OCI-LY7 (cell line): ENCODE data around the gene LGR6. TPM values are rescaled to one million over a fixed set of nuclear protein-coding genes. Genes with fewer than 3 reads are reported as not detected.

Experiments used
- BruUV-seq: library from RNA; stranded (reverse); fragments of 400-500 nt; replicated peaks from 2 replicates; lab custom pipeline; 2021; lab: Mats Ljungman, UMichigan
- CTCF ChIA-PET: fragments of 300-600 bp; sonication (Branson Sonifier 250); formaldehyde crosslinking; loops from one replicate; lab custom pipeline; 2022; ENCODE audit warnings: antibody characterized with exemption; ENCODE audit not compliant: unreplicated experiment; lab: Charles Lee
- POLR2A ChIA-PET: fragments of 300-600 bp; sonication (Branson Sonifier 250); formaldehyde crosslinking; loops from one replicate; lab custom pipeline; 2022; ENCODE audit warnings: antibody characterized with exemption; lab: Charles Lee
- DNase-seq: peaks from one replicate; pipeline ENCODE4 v3.0.0-alpha.2; 2015; ENCODE audit warnings: low spot score
- H2AFZ ChIP-seq: fragments of 200-600 bp; sonication (generic), shearing (Covaris generic); 2 replicates; pipeline ENCODE4 v1.6.1; 2014; ENCODE audit warnings: mild to moderate bottlenecking, antibody characterized with exemption, low read length, moderate library complexity
- H3K27ac ChIP-seq: fragments of 200-600 bp; sonication (generic); 2 replicates; pipeline ENCODE4 v1.5.1; 2014; ENCODE audit warnings: mixed run types, low read depth, mild to moderate bottlenecking, moderate library complexity, low read length, inconsistent platforms; ENCODE audit not compliant: poor library complexity, severe bottlenecking
- H3K36me3 ChIP-seq: fragments of 200-600 bp; sonication (generic); 2 replicates; pipeline ENCODE4 v1.6.1; 2014; ENCODE audit warnings: mild to moderate bottlenecking, antibody characterized with exemption, low read length, moderate library complexity, mixed read lengths; ENCODE audit not compliant: insufficient read depth
- H3K4me1 ChIP-seq: fragments of 200-600 bp; sonication (generic); 2 replicates; pipeline ENCODE4 v1.5.1; 2014; ENCODE audit warnings: mild to moderate bottlenecking, low read length; ENCODE audit not compliant: insufficient read depth, poor library complexity, severe bottlenecking
- H3K4me2 ChIP-seq: fragments of 200-600 bp; sonication (generic); 2 replicates; pipeline ENCODE4 v1.6.1; 2014; ENCODE audit warnings: mild to moderate bottlenecking, low read length
- H3K4me3 ChIP-seq: fragments of 200-600 bp; sonication (generic); 2 replicates; pipeline ENCODE4 v1.5.1; 2014; ENCODE audit warnings: mild to moderate bottlenecking, low read depth, low read length; ENCODE audit not compliant: poor library complexity, severe bottlenecking
- H3K79me2 ChIP-seq: fragments of 200-600 bp; sonication (generic); 2 replicates; pipeline ENCODE4 v1.6.1; 2016; ENCODE audit warnings: low read depth, mild to moderate bottlenecking, low read length, moderate library complexity, mixed read lengths; ENCODE audit not compliant: insufficient read depth
- H3K9me2 ChIP-seq: fragments of 200-600 bp; sonication (generic); 2 replicates; pipeline ENCODE4 v1.6.1; 2016; ENCODE audit warnings: mild to moderate bottlenecking, low read length, mixed read lengths; ENCODE audit not compliant: insufficient read depth
- H3K9me3 ChIP-seq: fragments of 200-600 bp; sonication (generic); 2 replicates; pipeline ENCODE4 v1.6.1; 2014; ENCODE audit warnings: mild to moderate bottlenecking, mixed run types, low read length, mixed read lengths
- H4K20me1 ChIP-seq: fragments of 200-600 bp; sonication (generic); 2 replicates; pipeline ENCODE4 v1.6.1; 2014; ENCODE audit warnings: mild to moderate bottlenecking, antibody characterized with exemption, low read length, moderate library complexity, mixed read lengths; ENCODE audit not compliant: insufficient read depth
- CTCF ChIP-seq: fragments of 200-600 bp; sonication (generic); conservative IDR thresholded peaks from 2 replicates; pipeline ENCODE4 v1.5.1; 2014; ENCODE audit warnings: mild to moderate bottlenecking, antibody characterized with exemption, low read length, moderate library complexity, mixed read lengths
- EZH2phosphoT487 ChIP-seq: fragments of 200-600 bp; sonication (generic); IDR thresholded peaks from 2 replicates; pipeline ENCODE4 v1.6.1; 2018; ENCODE audit warnings: low read depth, borderline replicate concordance, mild to moderate bottlenecking, mixed run types, antibody characterized with exemption, low read length, moderate library complexity, mixed read lengths
- intact Hi-C: fragments of 100-400 bp; cut with micrococcal nuclease; formaldehyde crosslinking; loops from one replicate; pipeline ENCODE4 v1.10.0; 2022; ENCODE audit not compliant: unreplicated experiment
- total RNA-seq, 2 experiments: library from RNA; depleted of rRNA in 1 of 2; stranded (reverse); fragments of >200 nt in 1 of 2; shearing (Covaris generic) in 1 of 2; gene quantifications; 2 replicates each; pipeline ENCODE4 v1.2.3, GENCODE V29; 2014 to 2022

Gene LGR6
- total RNA-seq, 2 experiments from 2014 or later: not detected

- TF ChIP-seq EZH2phosphoT487 (no peak), CTCF (no peak)
- Histone ChIP-seq H3K36me3 (no peaks in the 10 kb centered on the region), H3K4me2 (no peak overlapping the region), H3K4me1 (no peaks in the 10 kb centered on the region), H3K79me2 (no peaks in the 10 kb centered on the region), H4K20me1 (no peaks in the 10 kb centered on the region), H3K27ac (no peak overlapping the region), H3K9me2 (no peaks in the 10 kb centered on the region), H3K9me3 (no peaks in the 10 kb centered on the region), H2AFZ (no peak overlapping the region), H3K4me3 (no peak overlapping the region)
- no TSS peak for BruUV-seq
- CTCF ChIA-PET: no interaction called here
- intact Hi-C loops: no loop called here
- DNase-seq: no peak
- POLR2A ChIA-PET: interaction anchor here (0.6 kb wide), 1 partner anchor 341 kb away, joined by 6 read pairs; no protein-coding TSS in a partner anchor
These were observed 20.7 kb downstream of the LGR6 start for GRCh38 chr1:202214089-202214843.

- no peak overlapping the region for H3K4me2 ChIP-seq
- no TSS peak for BruUV-seq
- H3K9me3 ChIP-seq: no peaks in the 10 kb centered on the region
- no peaks in the 10 kb centered on the region for H3K36me3 ChIP-seq
- intact Hi-C loops: no loop called here
- H3K4me3 ChIP-seq: no peak overlapping the region
- H3K27ac ChIP-seq: no peak overlapping the region
- CTCF ChIA-PET: no interaction called here
- no peaks in the 10 kb centered on the region for H3K9me2 ChIP-seq
- H2AFZ ChIP-seq: no peak overlapping the region
- H3K79me2 ChIP-seq: no peaks in the 10 kb centered on the region
- TF ChIP-seq CTCF (no peak), EZH2phosphoT487 (no peak)
- H4K20me1 ChIP-seq: no peaks in the 10 kb centered on the region
- no peak for DNase-seq
- POLR2A ChIA-PET: interaction anchor here (0.6 kb wide), 1 partner anchor 388 kb away, joined by 3 read pairs; no protein-coding TSS in a partner anchor
- no peaks in the 10 kb centered on the region for H3K4me1 ChIP-seq
These were observed 22.0 kb downstream of the LGR6 start for GRCh38 chr1:202215472-202216130.

GRCh38 chr1:202216691-202217090, 23.1 kb downstream of the LGR6 start:
- CTCF ChIA-PET: no interaction called here
- no peak overlapping the region for H3K27ac ChIP-seq
- intact Hi-C loops: no loop called here
- no peaks in the 10 kb centered on the region for H3K79me2 ChIP-seq
- no peak for TF ChIP-seq EZH2phosphoT487
- TF ChIP-seq CTCF: no peak
- DNase-seq: no peak
- POLR2A ChIA-PET: no interaction called here
- H3K36me3 ChIP-seq: no peaks in the 10 kb centered on the region
- no peaks in the 10 kb centered on the region for H4K20me1 ChIP-seq
- BruUV-seq: no TSS peak
- H3K4me2 ChIP-seq: no peak overlapping the region
- H3K9me2 ChIP-seq: no peaks in the 10 kb centered on the region
- H3K4me1 ChIP-seq: no peaks in the 10 kb centered on the region
- no peaks in the 10 kb centered on the region for H3K9me3 ChIP-seq
- H3K4me3 ChIP-seq: no peak overlapping the region
- no peak overlapping the region for H2AFZ ChIP-seq
